Neuron (in vitro differentiated cells): ENCODE results near the gene HEATR5B.

Experiments used
- H2AFZ ChIP-seq: one replicate; pipeline ENCODE4 v1.6.1; 2013; ENCODE audit warnings: low read depth, mild to moderate bottlenecking, inconsistent platforms, low read length, moderate library complexity
- H3K27me3 ChIP-seq: one replicate; pipeline ENCODE4 v1.6.1; 2013; ENCODE audit warnings: low read length; ENCODE audit not compliant: insufficient read depth
- H3K36me3 ChIP-seq: one replicate; pipeline ENCODE4 v1.6.1; 2013; ENCODE audit warnings: low read length; ENCODE audit not compliant: insufficient read depth
- H3K4me1 ChIP-seq: one replicate; pipeline ENCODE4 v1.6.1; 2013; ENCODE audit warnings: low read length; ENCODE audit not compliant: insufficient read depth
- H3K4me3 ChIP-seq: 2 replicates; pipeline ENCODE4 v1.5.1; 2013; ENCODE audit warnings: mild to moderate bottlenecking, low read length, moderate library complexity
- H3K9me3 ChIP-seq: one replicate; pipeline ENCODE4 v1.6.1; 2013; ENCODE audit warnings: low read length

Gene HEATR5B

DNA sequence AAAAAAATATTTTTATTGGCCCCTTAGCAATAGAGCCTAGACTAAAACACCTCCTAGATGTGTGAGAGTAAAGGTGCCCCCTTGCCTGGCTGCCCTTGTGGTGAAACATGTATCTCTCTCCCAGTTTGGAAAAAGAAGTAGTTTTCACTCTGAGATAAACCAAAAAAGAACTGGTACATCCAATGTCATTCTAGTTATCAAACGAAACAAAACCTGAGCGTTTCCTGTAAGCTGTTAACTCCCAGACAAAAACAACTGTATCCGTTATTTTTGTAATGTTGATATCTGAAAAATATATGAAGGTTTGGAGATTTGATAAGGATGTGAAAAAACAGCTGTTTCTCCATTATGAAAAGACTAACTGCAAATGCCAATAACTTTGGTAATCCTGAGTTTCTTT, 24.3 kb downstream of the HEATR5B start:
- no peaks in the 10 kb centered on the region for H3K4me1 ChIP-seq
- no peak overlapping the region for H3K4me3 ChIP-seq
- H3K9me3 ChIP-seq, result no peaks in the 10 kb centered on the region
- no peaks in the 10 kb centered on the region for H3K27me3 ChIP-seq
- H2AFZ ChIP-seq, result no peak overlapping the region
- peaks cover 47% of the 10 kb centered on the region for H3K36me3 ChIP-seq

DNA sequence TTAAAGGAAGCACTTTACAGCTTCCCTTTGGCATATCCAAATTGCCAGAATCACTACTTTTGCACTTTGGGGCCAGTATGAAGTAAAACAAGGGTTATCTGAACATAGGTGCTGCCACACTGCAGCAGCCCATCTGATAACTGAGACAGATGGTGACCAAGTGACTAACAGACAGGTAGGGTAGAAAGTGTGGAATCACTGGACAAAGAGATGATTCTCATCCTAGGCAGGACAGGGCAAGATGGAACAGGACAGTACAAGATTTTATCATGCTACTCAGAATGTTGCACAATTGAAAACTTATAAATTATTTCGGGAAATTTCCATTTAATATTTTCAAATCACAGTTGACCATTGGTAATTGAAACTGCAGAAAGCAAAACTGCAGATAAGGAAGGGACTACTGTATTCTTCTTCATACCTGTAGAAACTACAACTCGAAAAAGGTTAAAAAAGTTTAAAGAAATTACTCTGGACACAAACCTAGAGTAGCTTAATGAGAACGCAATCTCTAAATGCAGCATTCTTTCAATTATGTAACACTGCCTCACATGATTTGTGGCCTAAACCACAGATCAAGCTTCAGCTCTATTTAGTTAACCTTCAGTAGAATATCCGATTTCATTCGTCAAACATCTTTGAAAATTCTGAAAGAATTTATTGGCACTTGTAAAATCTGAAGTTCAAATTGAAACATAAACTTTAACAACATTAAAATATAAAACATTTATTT, 31.4 kb downstream of the HEATR5B start:
- Histone ChIP-seq H3K36me3 (peaks cover 48% of the 10 kb centered on the region), H3K4me3 (no peak overlapping the region), H3K4me1 (no peaks in the 10 kb centered on the region), H3K9me3 (no peaks in the 10 kb centered on the region), H2AFZ (no peak overlapping the region), H3K27me3 (no peaks in the 10 kb centered on the region)

DNA sequence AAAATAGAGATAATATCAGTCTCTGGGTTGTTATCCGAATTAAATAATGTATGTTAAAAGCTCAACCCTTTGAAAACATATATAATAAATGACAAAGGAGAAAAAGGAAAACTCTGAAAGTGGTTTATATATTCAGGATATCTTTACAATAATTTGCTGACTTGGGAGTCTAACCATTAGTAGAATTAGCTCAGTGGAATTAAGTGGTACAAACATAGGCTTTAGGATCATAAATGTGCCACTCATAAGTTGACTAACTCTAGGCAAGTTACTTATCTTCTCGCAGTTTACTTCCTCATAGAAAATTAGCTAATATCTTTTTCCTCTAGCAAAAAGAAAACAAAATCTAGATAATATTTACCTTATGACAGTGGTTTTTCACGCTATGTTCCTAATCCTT, 44.6 kb downstream of the HEATR5B start:
- Histone ChIP-seq H3K27me3 (no peaks in the 10 kb centered on the region), H3K36me3 (peaks cover 17% of the 10 kb centered on the region), H3K4me3 (no peak overlapping the region), H3K4me1 (no peaks in the 10 kb centered on the region), H2AFZ (no peak overlapping the region), H3K9me3 (no peaks in the 10 kb centered on the region)

DNA sequence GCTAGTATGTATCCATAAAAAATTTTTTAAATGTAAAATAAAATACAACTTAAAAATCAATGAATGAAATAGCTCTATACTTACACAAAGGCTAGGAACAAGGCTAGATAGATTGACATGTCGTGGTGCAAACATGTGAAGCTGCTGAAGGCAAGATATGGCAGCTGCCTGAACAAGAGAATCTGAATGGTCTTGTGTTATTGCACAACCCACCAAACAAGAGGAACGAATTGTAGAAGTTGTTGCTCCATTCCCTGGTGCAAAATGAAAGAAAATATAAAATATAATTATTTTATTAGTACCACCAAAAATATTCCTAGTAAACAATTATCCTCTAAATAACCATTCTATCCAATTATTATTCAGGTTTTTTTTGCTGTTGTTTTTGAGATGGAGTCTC, 46.4 kb downstream of the HEATR5B start:
- H3K9me3 ChIP-seq, result no peaks in the 10 kb centered on the region
- H3K36me3 ChIP-seq, result peaks cover 17% of the 10 kb centered on the region
- H3K4me3 ChIP-seq, result no peak overlapping the region
- H3K4me1 ChIP-seq, result no peaks in the 10 kb centered on the region
- no peaks in the 10 kb centered on the region for H3K27me3 ChIP-seq
- no peak overlapping the region for H2AFZ ChIP-seq

DNA sequence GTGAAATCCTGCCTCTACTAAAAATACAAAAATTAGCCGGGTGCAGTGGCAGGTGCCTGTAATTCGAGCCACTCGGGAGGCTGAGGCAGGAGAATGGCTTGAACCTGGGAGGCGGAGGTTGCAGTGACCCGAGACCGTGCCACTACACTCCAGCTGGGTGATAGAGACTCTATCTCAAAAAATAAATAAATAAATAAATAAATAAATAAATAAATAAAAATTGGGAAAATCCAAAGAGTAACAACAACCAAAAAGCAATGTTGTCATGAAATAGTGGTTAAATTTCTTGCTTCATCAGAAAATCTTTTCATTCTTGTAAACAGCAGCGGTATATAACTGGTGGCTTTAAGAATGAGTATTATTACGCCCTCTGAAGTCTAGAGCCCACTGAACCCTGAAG, 54.4 kb downstream of the HEATR5B start:
- Histone ChIP-seq H3K27me3 (no peaks in the 10 kb centered on the region), H3K4me1 (no peaks in the 10 kb centered on the region), H3K36me3 (peaks cover 23% of the 10 kb centered on the region)

DNA sequence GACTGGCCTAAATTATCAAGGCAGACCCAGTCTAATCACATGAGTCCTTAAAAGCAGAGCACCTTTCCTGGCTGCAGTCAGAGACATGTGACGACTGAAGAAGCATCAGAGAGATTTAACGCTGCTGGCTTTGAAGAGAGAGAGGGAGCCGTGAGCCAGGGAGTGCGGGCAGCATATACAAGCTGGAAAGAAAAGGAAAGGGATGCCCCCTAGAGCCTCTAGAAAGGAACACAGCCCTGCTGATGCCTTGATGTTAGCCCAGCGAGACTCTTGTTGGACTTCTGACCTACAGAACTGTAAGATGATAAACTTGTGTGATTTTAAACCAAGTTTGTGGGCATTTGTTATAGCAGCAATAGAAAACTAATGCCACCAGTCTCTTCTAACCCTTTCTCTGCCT, 58.1 kb downstream of the HEATR5B start:
- Histone ChIP-seq H2AFZ (no peak overlapping the region), H3K4me1 (no peaks in the 10 kb centered on the region), H3K4me3 (no peak overlapping the region), H3K27me3 (no peaks in the 10 kb centered on the region), H3K36me3 (peaks cover 34% of the 10 kb centered on the region), H3K9me3 (no peaks in the 10 kb centered on the region)

More for the DNA sequence above, 54.4 kb downstream of the HEATR5B start:
- Histone ChIP-seq H2AFZ (no peak overlapping the region), H3K4me3 (no peak overlapping the region), H3K9me3 (no peaks in the 10 kb centered on the region)

DNA sequence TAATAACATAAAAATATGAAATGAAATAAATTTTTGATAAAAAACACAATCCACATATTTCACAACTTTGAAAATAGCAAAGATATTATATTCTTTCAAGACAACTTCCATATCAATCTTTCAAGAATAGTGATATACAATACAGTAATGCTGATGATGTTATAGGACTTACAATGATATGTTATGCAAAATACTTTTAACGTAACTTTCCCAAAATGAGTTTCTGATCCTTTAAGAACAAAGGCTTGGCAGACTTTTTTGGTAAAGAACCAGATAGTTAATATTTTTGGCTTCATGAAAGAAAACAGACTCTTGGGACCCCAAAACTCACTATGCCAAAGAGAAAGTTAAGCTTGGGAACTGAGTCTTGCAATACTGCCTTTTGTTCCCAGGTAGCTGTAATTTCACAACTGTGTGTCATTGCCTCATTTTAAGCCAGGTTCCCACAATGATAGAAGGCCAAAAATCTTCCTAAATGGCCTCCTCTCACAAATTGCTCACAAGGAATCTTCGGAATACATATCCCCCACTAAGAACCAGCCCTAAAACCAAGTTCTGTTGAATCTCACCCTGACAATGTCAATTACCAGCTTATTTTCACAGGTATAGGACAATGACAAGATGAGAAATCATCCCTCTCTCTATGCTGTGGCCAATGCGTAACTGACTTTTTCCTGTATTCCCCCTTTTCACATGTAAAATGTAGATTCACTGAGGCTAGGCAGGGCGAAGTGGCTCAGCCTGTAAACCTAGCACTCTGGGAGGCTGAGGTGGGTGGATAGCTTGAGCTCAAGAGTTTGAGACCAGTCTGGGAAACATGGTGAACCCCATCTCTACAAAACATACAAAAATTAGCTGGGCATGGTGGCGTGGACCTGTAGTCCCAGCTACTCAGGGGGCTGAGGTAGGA, 63.0 kb downstream of the HEATR5B start:
- H3K4me3 ChIP-seq, result no peak overlapping the region
- no peaks in the 10 kb centered on the region for H3K9me3 ChIP-seq
- no peaks in the 10 kb centered on the region for H3K4me1 ChIP-seq
- no peaks in the 10 kb centered on the region for H3K27me3 ChIP-seq
- H3K36me3 ChIP-seq, result peaks cover 40% of the 10 kb centered on the region
- H2AFZ ChIP-seq, result no peak overlapping the region

DNA sequence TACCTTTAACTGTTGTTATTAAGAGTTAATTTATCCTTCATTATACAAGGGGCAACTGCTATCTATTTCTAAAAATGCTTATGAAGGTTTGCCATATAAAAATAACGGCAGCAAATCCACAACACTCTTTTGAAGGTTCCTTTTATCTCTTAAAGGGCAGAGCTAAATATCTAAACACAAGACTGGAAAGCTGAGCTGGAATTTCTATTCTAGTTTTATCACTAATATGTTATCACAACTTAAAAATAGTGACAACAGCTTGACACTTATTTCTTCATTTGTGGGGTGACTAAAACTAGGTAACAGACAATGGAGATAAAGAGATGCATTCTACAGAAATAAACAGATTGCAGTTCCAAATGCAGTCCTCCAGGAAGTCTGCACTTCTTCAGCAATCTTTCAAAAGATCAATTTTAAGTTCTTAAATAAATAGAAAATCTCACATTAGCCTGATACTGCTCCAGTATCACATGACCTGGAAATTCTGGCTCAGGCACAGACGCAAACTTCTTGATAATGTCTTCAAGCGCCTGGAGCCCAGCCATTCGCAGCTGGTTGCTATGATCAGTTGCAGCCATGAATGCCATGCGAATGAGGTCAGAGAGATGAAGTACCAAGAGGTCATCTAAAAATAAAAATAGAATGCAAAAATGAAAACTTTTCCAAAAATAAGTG, 63.8 kb downstream of the HEATR5B start:
- Histone ChIP-seq H2AFZ (no peak overlapping the region), H3K36me3 (peaks cover 36% of the 10 kb centered on the region), H3K9me3 (no peaks in the 10 kb centered on the region), H3K27me3 (no peaks in the 10 kb centered on the region), H3K4me1 (no peaks in the 10 kb centered on the region), H3K4me3 (no peak overlapping the region)

DNA sequence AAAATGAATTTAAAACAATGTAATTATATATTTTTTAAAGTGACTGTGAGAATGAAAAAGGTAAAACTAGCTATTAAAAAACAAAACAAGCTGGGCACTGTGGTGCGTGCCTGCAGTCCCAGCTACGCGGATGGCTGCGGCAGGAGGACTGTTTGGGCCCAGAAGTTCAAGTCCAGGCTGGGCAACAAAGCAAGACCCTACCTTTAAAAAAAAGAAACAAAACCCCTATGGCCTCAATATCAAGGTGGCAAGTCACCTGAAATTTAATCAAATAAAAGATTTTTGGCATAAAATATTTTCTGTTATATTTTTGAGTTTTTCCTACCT, 70.9 kb downstream of the HEATR5B start:
- peaks cover 20% of the 10 kb centered on the region for H3K36me3 ChIP-seq
- no peak overlapping the region for H3K4me3 ChIP-seq
- H3K9me3 ChIP-seq, result no peaks in the 10 kb centered on the region

DNA sequence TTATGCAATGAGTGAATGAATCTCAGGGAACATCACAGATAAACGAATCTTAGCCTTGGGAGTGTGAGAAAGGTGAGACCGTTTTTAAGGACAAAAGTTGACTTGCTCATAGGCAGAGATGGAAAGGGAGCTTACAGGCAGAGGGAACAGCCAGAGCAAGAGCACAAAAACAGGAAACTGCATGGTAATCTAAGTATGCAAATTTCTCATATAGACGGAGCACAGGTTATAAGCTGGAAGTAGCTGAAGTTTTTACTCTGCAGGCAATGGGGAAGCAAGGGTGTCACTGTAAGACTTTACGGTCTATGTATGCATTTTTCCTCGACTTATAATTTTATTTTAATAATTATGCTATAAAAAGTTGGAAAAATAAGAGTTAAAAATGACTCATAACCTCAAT, 73.0 kb downstream of the HEATR5B start:
- H2AFZ ChIP-seq, result no peak overlapping the region
- peaks cover 29% of the 10 kb centered on the region for H3K36me3 ChIP-seq
- no peaks in the 10 kb centered on the region for H3K27me3 ChIP-seq

More for the DNA sequence above, 70.9 kb downstream of the HEATR5B start:
- H3K4me1 ChIP-seq, result no peaks in the 10 kb centered on the region
- no peak overlapping the region for H2AFZ ChIP-seq
- no peaks in the 10 kb centered on the region for H3K27me3 ChIP-seq

DNA sequence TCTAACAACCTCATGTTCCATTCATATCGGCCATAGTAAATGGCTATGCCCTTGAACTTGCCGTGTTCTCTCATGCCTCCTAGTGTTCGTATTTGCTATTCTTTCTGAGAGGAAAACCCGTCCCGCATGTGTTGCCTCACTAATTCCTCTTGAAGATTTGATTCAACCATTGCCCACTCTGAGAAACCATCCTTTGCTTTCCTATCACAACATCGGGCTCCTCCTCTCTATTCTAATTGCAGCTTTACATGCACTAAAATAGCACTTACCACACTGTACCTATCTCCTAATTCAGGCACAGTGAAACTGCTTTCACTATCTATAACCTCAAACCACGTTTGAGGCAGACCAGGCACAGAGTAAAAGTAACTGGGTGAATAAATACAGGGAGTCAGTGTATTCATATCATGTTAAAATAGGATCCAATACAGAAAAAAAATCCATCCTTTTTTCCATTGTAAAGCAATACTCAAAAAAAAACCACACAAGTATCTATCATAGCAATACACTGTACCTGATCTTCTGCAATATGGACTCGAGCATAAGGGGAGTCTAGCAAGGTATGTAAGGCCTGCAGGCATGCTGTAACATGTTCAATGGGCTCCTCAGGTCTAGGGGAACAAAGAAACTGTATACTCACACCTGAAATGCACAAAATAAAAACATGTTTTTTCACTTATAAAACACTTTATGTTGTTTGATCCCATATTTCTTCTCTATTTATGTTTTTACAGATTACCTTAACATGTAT, 78.9 kb downstream of the HEATR5B start:
- peaks cover 54% of the 10 kb centered on the region for H3K36me3 ChIP-seq
- H3K4me1 ChIP-seq, result no peaks in the 10 kb centered on the region
- H3K4me3 ChIP-seq, result no peak overlapping the region
- H2AFZ ChIP-seq, result no peak overlapping the region
- no peaks in the 10 kb centered on the region for H3K27me3 ChIP-seq
- H3K9me3 ChIP-seq, result no peaks in the 10 kb centered on the region

More for the DNA sequence above, 73.0 kb downstream of the HEATR5B start:
- no peak overlapping the region for H3K4me3 ChIP-seq
- H3K9me3 ChIP-seq, result no peaks in the 10 kb centered on the region
- no peaks in the 10 kb centered on the region for H3K4me1 ChIP-seq

DNA sequence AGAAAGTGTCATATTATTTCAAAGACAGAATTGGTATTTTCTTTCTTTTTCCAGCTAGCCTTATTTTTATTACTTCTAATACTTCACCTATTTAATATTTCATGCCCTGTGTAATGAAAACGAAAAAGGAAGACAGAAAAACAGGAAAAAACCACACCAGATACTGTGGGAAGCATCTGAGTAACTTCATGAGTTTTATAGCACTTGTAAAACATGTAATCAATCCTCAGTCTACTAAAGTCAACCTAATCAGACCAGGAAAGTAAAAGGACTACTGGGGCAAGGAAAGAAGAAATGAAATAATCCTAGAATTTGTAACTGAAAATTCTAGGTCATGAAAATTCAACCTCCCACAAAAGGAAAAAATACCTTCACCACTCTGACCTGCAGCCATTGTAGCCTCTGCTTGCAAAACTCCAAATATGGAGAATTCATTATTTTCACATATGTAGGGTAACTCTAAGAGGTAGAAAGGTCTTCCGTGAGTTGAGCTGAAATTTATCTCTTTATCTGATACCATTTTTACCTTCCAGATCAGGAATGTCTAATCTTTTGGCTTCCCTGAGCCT, 83.1 kb downstream of the HEATR5B start:
- Histone ChIP-seq H3K27me3 (no peaks in the 10 kb centered on the region), H3K4me3 (no peak overlapping the region), H3K4me1 (no peaks in the 10 kb centered on the region), H3K9me3 (peaks cover 3% of the 10 kb centered on the region), H2AFZ (no peak overlapping the region), H3K36me3 (peaks cover 55% of the 10 kb centered on the region)
